Naive thymus-derived CD4-positive, alpha-beta T cell (primary cell): ENCODE measurements around the gene MSANTD1. TPM values are rescaled to one million over a fixed set of nuclear protein-coding genes. Genes with fewer than 3 reads are reported as not detected.
A peak's percentile ranks its signal among the peaks of the same experiment; 100 is the strongest.

Source experiments
- ATAC-seq: fragments of 150-1000 bp; cut with Tn5 transposase; 2 replicates; pipeline ENCODE4 v1.10.0; 2021; ENCODE audit warnings: mild to moderate bottlenecking, moderate library complexity
- CTCF ChIA-PET: fragments of 350-600 bp; sonication (Branson Sonifier 250); formaldehyde crosslinking; loops from one replicate; lab custom pipeline; 2021; ENCODE audit warnings: antibody characterized with exemption; lab: Charles Lee
- POLR2A ChIA-PET: fragments of 350-600 bp; sonication (Branson Sonifier 250); formaldehyde crosslinking; loops from one replicate; lab custom pipeline; 2021; ENCODE audit warnings: antibody characterized with exemption, inconsistent platforms; lab: Charles Lee
- DNase-seq, 9 donors: peaks; one replicate each; pipeline versions ENCODE4 v3.0.0 to v3.0.0-alpha.2; 2020 to 2022; ENCODE audit warnings: mixed read lengths in 1 of 9
- H3K27ac ChIP-seq: one replicate; pipeline ENCODE4 v1.7.0; 2013; ENCODE audit warnings: mild to moderate bottlenecking, low read depth, low read length, moderate library complexity
- H3K27me3 ChIP-seq, 2 donors: one replicate each; pipeline ENCODE4 v1.7.0; 2013; ENCODE audit warnings: low read length in 2 of 2, mild to moderate bottlenecking in 2 of 2, moderate library complexity in 2 of 2; ENCODE audit not compliant: control insufficient read depth in 2 of 2, insufficient read depth in 2 of 2
- H3K36me3 ChIP-seq, 3 experiments: 1 replicate in 2 of 3; 2 replicates in 1 of 3; pipeline ENCODE4 v1.7.0; 2013; ENCODE audit warnings: low read length in 3 of 3, mild to moderate bottlenecking in 3 of 3, moderate library complexity in 1 of 3; ENCODE audit not compliant: insufficient read depth in 3 of 3, control insufficient read depth in 2 of 3
- H3K4me1 ChIP-seq, 2 donors: one replicate each; pipeline ENCODE4 v1.7.0; 2013; ENCODE audit warnings: low read length in 2 of 2, mild to moderate bottlenecking in 2 of 2, moderate library complexity in 1 of 2; ENCODE audit not compliant: control insufficient read depth in 2 of 2, insufficient read depth in 2 of 2
- H3K4me3 ChIP-seq: 2 replicates; pipeline ENCODE4 v1.7.0; 2013; ENCODE audit warnings: mild to moderate bottlenecking, low read length
- H3K9me3 ChIP-seq, 3 experiments: 1 replicate in 2 of 3; 2 replicates in 1 of 3; pipeline ENCODE4 v1.7.0; 2013; ENCODE audit warnings: low read length in 3 of 3; ENCODE audit not compliant: control insufficient read depth in 2 of 3
- H3K27ac Mint-ChIP-seq, 9 donors: one replicate each; pipeline ENCODE4 v1.8.0; 2020 to 2022; ENCODE audit warnings: mixed read lengths in 9 of 9, mild to moderate bottlenecking in 8 of 9, moderate library complexity in 5 of 9, inconsistent platforms in 2 of 9
- H3K27me3 Mint-ChIP-seq, 5 donors: one replicate each; pipeline ENCODE4 v1.8.0; 2021 to 2022; ENCODE audit warnings: mixed read lengths in 5 of 5, mild to moderate bottlenecking in 1 of 5
- H3K36me3 Mint-ChIP-seq, 5 donors: one replicate each; pipeline ENCODE4 v1.8.0; 2020 to 2022; ENCODE audit warnings: mixed read lengths in 5 of 5, mild to moderate bottlenecking in 3 of 5, inconsistent platforms in 1 of 5
- H3K4me1 Mint-ChIP-seq, 7 donors: one replicate each; pipeline ENCODE4 v1.8.0; 2020 to 2022; ENCODE audit warnings: mixed read lengths in 7 of 7, mild to moderate bottlenecking in 3 of 7, inconsistent platforms in 1 of 7
- H3K4me3 Mint-ChIP-seq, 10 donors: one replicate each; pipeline ENCODE4 v1.8.0; 2020 to 2022; ENCODE audit warnings: mild to moderate bottlenecking in 10 of 10, mixed read lengths in 10 of 10, moderate library complexity in 6 of 10, inconsistent platforms in 2 of 10
- H3K9me3 Mint-ChIP-seq, 11 donors: one replicate each; pipeline ENCODE4 v1.8.0; 2020 to 2022; ENCODE audit warnings: mixed read lengths in 11 of 11, mild to moderate bottlenecking in 4 of 11, inconsistent platforms in 1 of 11, moderate library complexity in 1 of 11
- intact Hi-C, 2 donors: fragments of 100-400 bp; cut with micrococcal nuclease; formaldehyde crosslinking; loops; one replicate each; pipeline ENCODE4 v1.15.1; 2023
- polyA plus RNA-seq, 2 donors: library from polyadenylated mRNA; unstranded; fragments of 300-500 nt; fragmentation: Illumina TruSeq; gene quantifications; one replicate each; pipeline ENCODE4 v1.2.3, GENCODE V29; 2021
- total RNA-seq, 6 experiments: library from RNA in 5 of 6; stranded (reverse) in 5 of 6; gene quantifications; 1 replicate in 5 of 6; 2 replicates in 1 of 6; pipeline ENCODE4 v1.2.3 and lab custom pipeline; 2021 to 2026

The MSANTD1 gene
- total and polyA plus RNA-seq, 7 experiments from 2014 or later = 1.4 to 2.7 (median 2.3) TPM; not detected in 2

DNA sequence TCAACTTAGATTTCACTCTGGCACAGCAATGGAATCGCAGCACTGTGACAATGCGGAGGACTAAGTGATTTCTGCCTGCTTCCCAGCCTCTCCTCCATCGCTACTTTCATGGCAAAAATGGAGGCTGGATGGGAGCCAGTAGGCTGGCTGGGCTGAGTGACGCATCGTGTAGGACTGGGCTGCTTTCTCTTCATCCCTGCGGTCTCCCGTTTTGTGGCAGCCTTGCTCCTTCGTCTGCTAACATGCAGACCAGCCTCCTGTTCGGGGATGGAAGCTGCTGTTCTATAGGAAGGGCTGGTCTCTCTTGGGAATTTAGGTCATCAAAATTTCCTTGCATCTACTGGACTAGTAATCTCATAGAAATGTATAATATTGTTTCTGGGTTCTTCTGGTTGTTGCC, 28.0 kb downstream of the MSANTD1 start:
- H3K27ac Mint-ChIP-seq = no peak overlapping the region
- CTCF ChIA-PET = no interaction called here

GRCh38 chr4:3280466-3280865, 31.5 kb downstream of the MSANTD1 start:
- ChIA-PET POLR2A (interaction anchor here (1.0 kb wide), 1 partner anchor 9 kb away, joined by 3 read pairs; no protein-coding TSS in a partner anchor), CTCF (no interaction called here)
- Histone ChIP-seq H3K9me3 (no peaks in the 10 kb centered on the region), H3K4me1 (no peaks in the 10 kb centered on the region), H3K4me3 (no peak overlapping the region), H3K27me3 (no peaks in the 10 kb centered on the region), H3K27ac (no peak overlapping the region), H3K36me3 (no peaks in the 10 kb centered on the region)
- H3K36me3 Mint-ChIP-seq = peaks cover 3 to 34% (median 6%) of the 10 kb centered on the region in 5 donors
- DNase-seq (no peak), ATAC-seq (no peak)
- no peak overlapping the region for H3K4me3 Mint-ChIP-seq
- no peak overlapping the region for H3K27ac Mint-ChIP-seq
- intact Hi-C loops = no loop called here
- peaks cover 0 to 4% (median 0%) of the 10 kb centered on the region in 7 donors for H3K4me1 Mint-ChIP-seq
- H3K27me3 Mint-ChIP-seq = peaks cover 0 to 14% (median 11%) of the 10 kb centered on the region in 5 donors
- peaks cover 4 to 25% (median 10%) of the 10 kb centered on the region in 11 donors for H3K9me3 Mint-ChIP-seq

More for the DNA sequence above, 28.0 kb downstream of the MSANTD1 start:
- Histone ChIP-seq H3K4me1 (no peaks in the 10 kb centered on the region), H3K36me3 (no peaks in the 10 kb centered on the region), H3K4me3 (no peak overlapping the region), H3K9me3 (no peaks in the 10 kb centered on the region), H3K27me3 (no peaks in the 10 kb centered on the region), H3K27ac (no peak overlapping the region)
- H3K36me3 Mint-ChIP-seq = peaks cover 3 to 30% (median 14%) of the 10 kb centered on the region in 5 donors
- DNase-seq (no peak), ATAC-seq (no peak)
- H3K9me3 Mint-ChIP-seq = peaks cover 4 to 27% (median 13%) of the 10 kb centered on the region in 11 donors
- intact Hi-C loops = no loop called here
- H3K4me1 Mint-ChIP-seq = peaks cover 0 to 2% (median 0%) of the 10 kb centered on the region in 7 donors
- H3K27me3 Mint-ChIP-seq = peaks cover 0 to 21% (median 5%) of the 10 kb centered on the region in 5 donors
- POLR2A ChIA-PET = no interaction called here
- no peak overlapping the region for H3K4me3 Mint-ChIP-seq

DNA sequence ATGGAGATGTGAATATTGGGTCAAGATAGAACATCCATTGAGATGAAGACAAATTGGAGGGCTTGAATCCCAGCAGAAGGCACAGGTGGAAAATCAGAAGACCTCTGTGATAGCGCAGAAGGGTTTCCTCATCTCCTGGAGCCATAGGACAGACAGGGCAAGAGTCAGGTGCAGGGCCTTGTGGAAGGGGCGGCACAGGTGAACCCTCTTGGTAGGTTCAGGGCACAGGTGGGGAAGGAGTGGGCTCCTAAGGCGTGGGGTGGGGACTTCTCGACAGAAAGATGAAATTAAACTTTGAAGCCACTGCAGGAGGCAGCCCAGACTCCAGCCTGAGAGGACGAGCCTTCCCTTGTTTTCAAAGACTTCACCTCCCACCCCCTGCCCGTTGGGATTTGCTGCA, 34.5 kb downstream of the MSANTD1 start:
- Mint-ChIP-seq H3K9me3 (peaks cover 4 to 25% (median 10%) of the 10 kb centered on the region in 11 donors), H3K36me3 (peaks cover 2 to 21% (median 4%) of the 10 kb centered on the region in 5 donors), H3K27me3 (peaks cover 6 to 26% (median 23%) of the 10 kb centered on the region in 5 donors), H3K27ac (no peak overlapping the region), H3K4me1 (peaks cover 0 to 9% (median 0%) of the 10 kb centered on the region in 7 donors), H3K4me3 (no peak overlapping the region)
- ChIA-PET POLR2A (no interaction called here), CTCF (no interaction called here)
- no peaks in the 10 kb centered on the region for H3K27me3 ChIP-seq
- ATAC-seq = no peak
- H3K27ac ChIP-seq = no peak overlapping the region
- no peaks in the 10 kb centered on the region for H3K9me3 ChIP-seq
- intact Hi-C loops = no loop called here
- DNase-seq = no peak
- no peak overlapping the region for H3K4me3 ChIP-seq
- no peaks in the 10 kb centered on the region for H3K36me3 ChIP-seq
- peaks cover 0 to 7% of the 10 kb centered on the region in 2 donors for H3K4me1 ChIP-seq

GRCh38 chr4:3283916-3284315, 35.0 kb downstream of the MSANTD1 start:
- no peaks in the 10 kb centered on the region for H3K9me3 ChIP-seq
- H3K27ac ChIP-seq = no peak overlapping the region
- no peaks in the 10 kb centered on the region for H3K27me3 ChIP-seq
- peaks cover 2 to 21% (median 4%) of the 10 kb centered on the region in 5 donors for H3K36me3 Mint-ChIP-seq
- H3K4me1 Mint-ChIP-seq = peaks cover 0 to 9% (median 0%) of the 10 kb centered on the region in 7 donors
- H3K4me1 ChIP-seq = peaks cover 0 to 7% of the 10 kb centered on the region in 2 donors
- ATAC-seq = no peak
- ChIA-PET CTCF (no interaction called here), POLR2A (interaction anchor here (0.7 kb wide), 1 partner anchor 42 kb away, joined by 4 read pairs; no protein-coding TSS in a partner anchor)
- H3K4me3 ChIP-seq = no peak overlapping the region
- H3K36me3 ChIP-seq = no peaks in the 10 kb centered on the region
- H3K4me3 Mint-ChIP-seq = no peak overlapping the region
- H3K9me3 Mint-ChIP-seq = peaks cover 3 to 22% (median 8%) of the 10 kb centered on the region in 11 donors
- intact Hi-C loops = no loop called here
- H3K27me3 Mint-ChIP-seq = peaks cover 6 to 28% (median 25%) of the 10 kb centered on the region in 5 donors
- no peak overlapping the region for H3K27ac Mint-ChIP-seq
- DNase-seq = no peak

GRCh38 chr4:3284734-3285557, 36.0 kb downstream of the MSANTD1 start:
- intact Hi-C loops = no loop called here
- no peak for ATAC-seq
- Histone ChIP-seq H3K4me1 (peaks cover 0 to 7% of the 10 kb centered on the region in 2 donors), H3K27me3 (no peaks in the 10 kb centered on the region), H3K9me3 (no peaks in the 10 kb centered on the region), H3K36me3 (no peaks in the 10 kb centered on the region), H3K4me3 (no peak overlapping the region), H3K27ac (no peak overlapping the region)
- ChIA-PET CTCF (no interaction called here), POLR2A (no interaction called here)
- H3K4me3 Mint-ChIP-seq = no peak overlapping the region
- H3K4me1 Mint-ChIP-seq = peaks cover 0 to 9% (median 0%) of the 10 kb centered on the region in 7 donors
- DNase-seq = no peak
- peaks cover 0 to 21% (median 4%) of the 10 kb centered on the region in 5 donors for H3K36me3 Mint-ChIP-seq
- H3K27ac Mint-ChIP-seq = no peak overlapping the region
- peaks cover 2 to 19% (median 7%) of the 10 kb centered on the region in 11 donors for H3K9me3 Mint-ChIP-seq
- H3K27me3 Mint-ChIP-seq = peaks cover 6 to 34% (median 25%) of the 10 kb centered on the region in 5 donors

DNA sequence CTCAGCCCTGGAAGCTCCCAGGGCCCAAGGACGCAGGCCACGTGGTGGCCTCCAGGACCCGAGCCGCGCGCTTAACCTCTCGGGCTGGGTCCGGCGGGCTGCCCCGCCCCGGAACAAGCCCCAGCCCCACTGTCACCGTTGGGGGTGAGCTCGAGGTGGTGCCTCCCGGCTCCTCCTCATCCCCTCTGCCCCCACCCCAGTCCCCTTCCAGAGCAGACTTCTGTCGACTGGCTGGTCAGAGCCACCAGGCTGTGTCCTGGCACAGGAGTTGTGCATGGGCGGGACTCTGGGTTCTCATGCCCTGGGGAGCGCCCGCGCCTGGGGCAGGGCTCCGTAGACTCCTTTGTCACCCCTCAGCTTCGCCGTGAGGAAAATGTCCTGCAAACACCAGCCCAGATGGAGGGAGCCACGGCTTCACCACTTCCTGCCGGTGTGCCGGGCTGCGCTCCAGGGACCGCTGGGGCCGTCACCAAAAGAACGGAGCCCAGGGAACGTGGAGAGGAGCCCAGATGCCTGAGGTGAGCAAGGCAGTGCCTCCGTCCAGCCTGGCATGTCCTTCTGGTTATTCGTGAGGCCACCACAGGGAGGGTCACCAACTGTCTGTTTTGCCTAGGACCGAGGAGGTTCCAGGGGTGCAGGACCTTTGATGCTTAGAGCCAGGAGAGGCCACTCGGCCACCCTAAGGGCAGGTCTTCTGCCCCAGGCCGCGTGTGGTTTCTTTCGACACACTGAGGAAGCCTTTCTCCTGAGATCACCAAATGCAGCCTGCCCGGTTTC, 36.8 kb downstream of the MSANTD1 start:
- Histone ChIP-seq H3K36me3 (no peaks in the 10 kb centered on the region), H3K27me3 (no peaks in the 10 kb centered on the region), H3K4me1 (peaks cover 0 to 7% of the 10 kb centered on the region in 2 donors), H3K4me3 (no peak overlapping the region), H3K27ac (no peak overlapping the region), H3K9me3 (no peaks in the 10 kb centered on the region)
- intact Hi-C loops = no loop called here
- H3K27ac Mint-ChIP-seq = no peak overlapping the region
- peaks cover 6 to 42% (median 25%) of the 10 kb centered on the region in 5 donors for H3K27me3 Mint-ChIP-seq
- peak; percentile 82 for ATAC-seq
- peaks cover 0 to 15% (median 0%) of the 10 kb centered on the region in 7 donors for H3K4me1 Mint-ChIP-seq
- no peak for DNase-seq
- peaks cover 0 to 19% (median 4%) of the 10 kb centered on the region in 5 donors for H3K36me3 Mint-ChIP-seq
- POLR2A ChIA-PET = no interaction called here
- peak overlapping the region in 1 of 10 donors; percentile 13 for H3K4me3 Mint-ChIP-seq
- H3K9me3 Mint-ChIP-seq = peaks cover 2 to 16% (median 7%) of the 10 kb centered on the region in 11 donors
- CTCF ChIA-PET = no interaction called here
